HG02885 (cell line): Measurements from ENCODE around the gene TRPM5.

Source experiments
- ATAC-seq: cut with Tn5 transposase; IDR thresholded peaks from one replicate; pipeline ENCODE4 v1.9.1; 2021; ENCODE audit warnings: mild to moderate bottlenecking; ENCODE audit not compliant: unreplicated experiment, poor library complexity

The TRPM5 gene

DNA sequence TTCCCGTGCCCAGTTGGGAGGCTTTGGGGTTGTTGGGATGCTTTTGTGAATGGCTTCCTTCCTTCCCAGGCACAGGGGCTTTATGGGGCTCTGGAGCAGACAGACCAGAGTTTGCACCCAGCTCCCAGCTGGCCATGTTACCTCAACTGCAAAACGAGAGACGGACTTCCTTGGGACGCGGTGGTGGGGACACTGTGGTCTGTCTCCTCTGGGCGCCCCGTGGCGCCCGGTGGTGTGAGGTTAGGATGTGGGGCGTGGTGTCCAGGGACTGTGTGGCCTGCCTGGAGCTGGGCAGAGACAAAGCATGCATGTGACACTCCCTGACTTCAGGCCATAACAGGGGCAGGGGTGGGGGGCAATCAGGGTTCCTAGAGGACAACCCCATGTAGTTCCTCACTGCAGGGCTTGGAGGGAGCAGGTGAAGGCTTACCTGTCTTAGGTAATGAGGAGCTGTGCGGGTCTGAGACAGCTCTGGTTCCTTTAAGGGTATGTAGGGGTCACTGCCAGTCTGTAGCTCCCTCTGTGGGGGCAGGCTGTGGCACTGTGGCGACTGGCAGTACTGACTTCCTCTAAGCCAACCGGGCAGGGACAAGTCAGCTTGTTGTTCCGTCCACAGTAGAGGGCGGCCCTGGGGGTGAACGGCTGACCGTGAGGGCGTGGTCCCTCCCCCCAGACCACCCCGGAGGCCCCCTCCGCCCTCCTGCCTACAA lies 14.9 kb upstream of the TRPM5 start:
- no peak for ATAC-seq

DNA sequence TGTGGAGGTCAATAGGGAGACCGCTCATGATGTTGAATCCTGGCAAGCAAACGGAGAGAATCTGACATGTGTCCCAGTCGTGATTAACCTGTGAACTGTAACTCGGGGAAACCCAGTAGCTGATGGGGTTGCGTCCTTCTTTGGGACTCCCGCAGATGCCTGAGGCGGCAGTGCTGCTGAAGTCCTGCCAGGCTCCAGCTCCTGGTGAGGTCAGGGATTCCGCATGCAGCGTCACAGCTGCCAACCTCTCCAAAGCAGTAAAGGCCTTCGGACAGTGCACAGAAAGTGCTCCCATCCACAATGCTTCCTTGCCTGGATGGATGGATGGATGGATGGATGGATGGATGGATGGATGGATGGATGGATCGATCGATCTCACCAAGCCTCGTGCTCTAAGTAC lies 14.0 kb upstream of the TRPM5 start:
- no peak for ATAC-seq

DNA sequence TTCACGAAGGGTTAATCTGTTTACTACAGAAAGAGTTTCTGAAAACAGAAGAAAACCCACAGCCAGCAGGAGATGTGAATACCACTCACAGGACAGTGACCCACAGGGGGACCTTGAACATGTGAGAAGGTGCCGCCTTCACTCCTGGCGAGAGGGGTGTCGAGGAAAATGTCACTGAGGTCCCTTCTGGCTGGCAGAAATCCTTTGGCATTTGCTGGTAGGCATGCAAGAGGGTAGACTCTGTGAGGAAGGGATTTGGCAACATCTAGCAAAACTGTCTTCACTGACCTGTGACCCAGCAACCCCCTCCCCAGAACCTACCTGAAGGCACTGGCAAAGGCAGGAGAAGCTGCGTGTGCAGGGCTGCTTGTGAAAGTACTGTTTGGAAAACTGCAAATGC lies 9.1 kb upstream of the TRPM5 start:
- ATAC-seq = no peak

GRCh38 chr11:2452321-2453012 lies 8.2 kb upstream of the TRPM5 start:
- no peak for ATAC-seq

DNA sequence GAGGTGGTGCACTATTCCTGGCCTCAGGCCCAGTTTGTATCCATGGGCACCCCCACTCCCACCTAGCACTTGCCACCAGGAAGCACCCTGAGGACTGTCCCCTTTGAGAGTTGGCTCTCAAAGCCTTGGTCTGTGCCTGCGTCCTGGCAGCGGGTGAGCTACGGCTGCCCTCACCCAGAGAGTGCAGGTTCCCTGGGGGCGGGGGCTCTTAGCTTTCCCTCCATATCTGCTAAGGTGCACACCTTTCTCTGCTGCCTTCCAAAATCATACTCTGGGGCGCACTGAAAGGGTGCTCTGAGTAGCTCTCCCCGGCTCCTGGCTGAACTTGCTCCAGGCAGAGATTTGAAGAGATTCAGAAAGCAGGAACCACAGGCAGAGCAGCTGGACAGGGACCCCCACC lies 7.6 kb upstream of the TRPM5 start:
- no peak for ATAC-seq

- ATAC-seq = no peak
Observed at GRCh38 chr11:2451336-2451735, 7.0 kb upstream of the TRPM5 start.

DNA sequence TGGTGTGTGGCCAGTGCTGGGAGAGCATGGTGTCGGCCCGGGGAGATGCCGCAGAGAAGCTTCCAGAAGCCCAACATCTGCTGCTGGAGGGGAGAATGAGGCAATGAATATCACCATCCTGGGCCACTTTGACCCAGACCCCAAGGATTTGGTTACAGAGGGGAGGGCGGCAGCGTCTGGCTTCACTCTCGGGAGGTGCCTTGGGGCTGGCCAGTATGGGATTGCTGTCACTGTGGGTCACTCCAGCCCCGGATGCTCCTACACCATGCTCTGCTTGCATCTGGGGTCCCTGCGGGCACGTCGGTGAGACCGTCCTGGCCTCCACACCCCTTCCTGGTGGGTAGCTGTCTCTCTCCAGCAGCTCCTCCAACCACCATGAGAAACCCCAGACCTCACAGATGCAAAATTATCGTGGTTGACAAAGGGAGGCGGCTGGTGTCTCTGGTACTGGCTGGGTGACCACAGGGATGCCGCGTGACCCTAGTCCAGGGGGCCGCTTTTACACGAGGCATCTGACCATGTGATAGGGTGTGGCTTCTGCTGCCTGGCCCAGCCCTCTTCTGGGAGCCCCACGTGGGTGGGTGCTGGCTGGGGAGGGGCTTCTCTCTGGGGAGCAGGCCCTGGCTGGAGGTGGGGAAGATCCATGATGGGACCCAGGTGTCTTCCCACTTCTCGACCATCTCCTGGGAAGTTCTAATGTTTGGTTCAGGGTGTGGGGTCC lies 6.2 kb upstream of the TRPM5 start:
- no peak for ATAC-seq

DNA sequence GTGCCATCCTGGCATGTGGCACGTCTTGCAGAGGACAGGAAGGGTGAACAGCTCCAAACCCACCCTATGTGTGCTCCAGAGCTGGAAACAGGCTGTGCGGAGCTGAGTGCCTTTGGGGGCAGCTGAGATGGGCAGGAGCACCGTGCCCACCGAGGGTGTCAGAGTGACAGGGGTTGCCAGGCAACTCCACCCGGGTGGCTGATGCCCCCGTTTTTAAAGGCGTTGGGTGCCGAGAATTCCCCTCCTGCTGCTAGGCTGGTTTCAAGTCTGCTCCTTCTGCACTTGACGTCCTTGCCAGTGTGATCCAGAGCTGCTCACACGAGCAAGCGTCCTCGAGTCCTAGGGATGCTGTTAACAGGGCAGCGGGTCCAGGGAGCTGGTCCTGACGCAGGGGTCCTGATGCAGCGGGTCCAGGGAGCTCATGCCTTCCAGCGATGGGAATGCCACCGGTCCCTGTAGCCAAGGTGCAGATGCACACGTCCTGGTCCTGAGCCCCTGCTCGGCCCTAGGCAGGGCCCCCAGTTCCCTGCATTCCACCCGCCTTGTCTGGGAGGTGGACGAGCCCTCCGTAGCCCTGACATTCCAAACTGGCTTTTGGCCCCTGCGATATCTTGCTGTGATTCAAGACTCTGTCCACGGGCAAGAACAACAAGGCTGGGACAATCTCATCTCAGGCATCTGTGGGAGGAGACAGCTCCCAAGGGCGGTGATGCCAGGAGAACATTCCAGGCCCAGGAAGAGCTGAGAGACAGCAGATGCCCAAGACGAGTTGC lies 5.4 kb upstream of the TRPM5 start:
- no peak for ATAC-seq

- no peak for ATAC-seq
Observed at GRCh38 chr11:2448661-2449547, 4.6 kb upstream of the TRPM5 start.

GRCh38 chr11:2447951-2448650 lies 3.8 kb upstream of the TRPM5 start:
- no peak for ATAC-seq

- no peak for ATAC-seq
Observed at GRCh38 chr11:2447253-2447950, 3.1 kb upstream of the TRPM5 start.

DNA sequence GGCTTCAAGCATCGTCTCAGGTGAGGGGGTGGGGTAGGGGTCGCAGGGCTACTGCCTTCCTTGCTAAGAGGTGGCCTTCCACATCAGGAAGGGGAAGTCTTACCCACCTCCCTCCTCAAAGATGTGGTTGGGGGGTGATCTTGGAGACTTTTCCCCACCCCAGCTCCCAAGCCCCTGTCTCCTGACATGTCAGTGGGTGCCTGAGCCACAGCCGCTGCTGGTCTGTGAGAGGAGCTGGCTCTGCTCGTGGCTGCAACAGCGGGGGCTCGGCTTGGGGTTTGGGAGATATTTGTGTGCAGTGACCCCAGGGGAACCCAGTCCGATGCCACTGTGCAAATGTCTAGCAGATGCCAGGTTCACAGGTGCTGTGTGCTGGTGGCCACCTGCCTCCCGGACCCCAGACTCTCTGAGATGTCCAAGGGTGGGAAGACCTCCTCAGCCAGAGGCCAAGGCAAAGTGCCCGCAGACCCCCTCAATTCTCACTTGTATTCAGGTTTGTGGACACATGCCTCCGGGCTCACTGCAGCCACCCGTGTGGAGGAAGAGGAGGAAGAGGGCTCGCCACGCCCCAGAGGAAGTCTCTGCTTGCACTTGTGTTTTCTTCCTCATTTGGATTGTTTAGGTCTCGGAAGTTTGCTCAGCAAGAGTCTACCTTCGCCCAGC lies 2.4 kb upstream of the TRPM5 start:
- no peak for ATAC-seq

DNA sequence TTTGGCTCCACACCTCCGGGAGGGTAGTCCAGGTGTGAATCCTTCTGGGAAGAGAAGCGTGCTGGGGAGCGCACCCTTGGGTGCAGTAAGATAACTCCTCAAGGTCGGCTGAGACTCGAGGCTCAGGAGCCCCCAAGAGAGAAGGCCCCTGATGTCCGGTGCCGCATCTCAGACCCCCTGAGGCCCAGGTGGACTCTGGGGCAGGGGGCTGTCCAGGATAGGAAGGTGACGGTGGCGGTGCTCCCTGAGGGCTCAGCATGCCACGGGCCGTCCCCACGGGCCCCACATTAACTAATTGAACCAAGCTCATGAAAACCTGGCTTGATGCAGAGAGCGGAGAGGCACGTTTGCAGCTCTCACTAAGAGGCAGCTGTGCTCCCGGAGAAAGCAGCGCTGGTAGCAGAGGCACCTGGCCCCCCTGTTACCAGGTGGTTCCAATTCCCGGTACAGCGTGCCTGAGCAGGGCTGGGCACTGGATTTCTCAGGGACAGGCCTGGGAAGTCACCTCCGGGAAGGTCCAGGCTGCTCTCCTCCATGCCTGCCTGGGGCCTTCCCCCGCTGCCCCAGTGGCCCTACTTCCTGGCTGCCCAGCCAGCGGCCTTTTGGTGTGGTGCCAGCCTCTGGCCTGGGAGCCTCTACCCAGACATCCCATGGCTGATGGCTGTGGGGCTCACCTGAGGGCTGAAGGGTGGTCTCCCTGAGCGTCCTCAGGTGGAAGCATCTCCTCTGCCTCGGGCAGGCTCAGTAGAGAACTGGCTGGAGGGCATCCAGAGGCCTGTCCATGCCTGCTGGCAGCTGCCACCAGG lies 1.6 kb upstream of the TRPM5 start:
- no peak for ATAC-seq

DNA sequence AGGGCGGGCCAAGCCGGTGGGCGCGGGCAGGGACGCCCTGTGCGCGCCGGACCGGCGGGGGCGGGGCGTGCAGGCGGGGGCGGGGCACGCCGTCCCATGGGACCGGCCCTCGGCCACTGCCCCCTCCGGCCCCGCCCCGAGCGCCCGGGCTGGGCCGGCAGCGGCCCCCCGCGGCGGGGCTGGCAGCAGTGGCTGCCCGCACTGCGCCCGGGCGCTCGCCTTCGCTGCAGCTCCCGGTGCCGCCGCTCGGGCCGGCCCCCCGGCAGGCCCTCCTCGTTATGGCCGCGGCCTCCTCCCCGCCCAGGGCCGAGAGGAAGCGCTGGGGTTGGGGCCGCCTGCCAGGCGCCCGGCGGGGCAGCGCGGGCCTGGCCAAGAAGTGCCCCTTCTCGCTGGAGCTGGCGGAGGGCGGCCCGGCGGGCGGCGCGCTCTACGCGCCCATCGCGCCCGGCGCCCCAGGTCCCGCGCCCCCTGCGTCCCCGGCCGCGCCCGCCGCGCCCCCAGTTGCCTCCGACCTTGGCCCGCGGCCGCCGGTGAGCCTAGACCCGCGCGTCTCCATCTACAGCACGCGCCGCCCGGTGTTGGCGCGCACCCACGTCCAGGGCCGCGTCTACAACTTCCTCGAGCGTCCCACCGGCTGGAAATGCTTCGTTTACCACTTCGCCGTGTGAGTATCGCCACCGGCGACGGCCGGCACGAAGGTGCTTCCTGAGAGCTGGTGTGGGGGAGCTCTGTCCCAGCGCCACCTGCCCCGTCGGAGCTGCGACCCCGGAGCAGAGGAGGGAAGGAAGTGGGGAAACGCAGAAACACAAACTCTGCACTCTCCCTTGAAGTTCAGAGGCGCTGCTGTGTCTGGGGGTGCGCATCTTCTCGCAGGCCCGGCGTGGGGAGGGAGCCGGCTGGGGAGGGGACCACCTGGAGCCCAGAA lies 769 bp upstream of the TRPM5 start, which contains the start of gene KCNQ1:
Gene KCNQ1 (plus strand): TSS at position 188 of the 925 bp plus-strand sequence. CDS start 91 bp downstream, at position 279.
- ATAC-seq = no peak

- ATAC-seq = no peak
Observed at GRCh38 chr11:2443406-2443805, 908 bp downstream of the TRPM5 start.

DNA sequence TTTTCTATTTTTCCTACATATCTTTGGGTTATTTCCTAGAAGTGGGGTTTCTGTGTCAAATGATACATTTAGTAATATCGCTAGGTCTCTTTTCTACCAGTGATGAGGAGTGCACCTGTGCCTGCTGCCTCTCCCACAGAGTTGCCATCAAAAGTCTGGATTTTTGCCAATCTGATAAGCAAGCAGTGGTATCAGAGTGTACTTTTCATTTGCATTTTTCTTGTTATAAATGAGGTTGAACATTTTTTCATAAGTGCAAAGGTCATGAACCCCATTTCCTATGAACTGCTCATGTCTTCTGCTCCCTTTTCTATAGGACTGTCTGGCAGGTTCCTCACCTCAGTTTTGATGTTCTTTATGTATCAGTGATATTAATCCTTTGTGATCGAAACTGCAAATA lies 1.7 kb downstream of the TRPM5 start:
- no peak for ATAC-seq
